ENCODE data around the gene AKT3.
A peak's percentile ranks its signal among the peaks of the same experiment; 100 is the strongest.

Gene AKT3

GRCh38 chr1:243731301-243731891, 118.6 kb downstream of the AKT3 start:
- DNase-seq (ENCODE audit: low spot score), result no peak

GRCh38 chr1:243730487-243731150, 119.4 kb downstream of the AKT3 start:
- DNase-seq (ENCODE audit: low spot score), result no peak

GRCh38 chr1:243729956-243730355, 120.1 kb downstream of the AKT3 start:
- no peak for DNase-seq (ENCODE audit: low spot score)

GRCh38 chr1:243727503-243728203, 122.4 kb downstream of the AKT3 start:
- no peak for DNase-seq (ENCODE audit: low spot score)

GRCh38 chr1:243726806-243727502, 123.1 kb downstream of the AKT3 start:
- no peak for DNase-seq (ENCODE audit: low spot score)

- DNase-seq (ENCODE audit: low spot score), result no peak
Observed at GRCh38 chr1:243725846-243726245, 124.2 kb downstream of the AKT3 start.

- no peak for DNase-seq (ENCODE audit: low spot score)
Observed at GRCh38 chr1:243725075-243725474, 125.0 kb downstream of the AKT3 start.

GRCh38 chr1:243723458-243724043, 126.5 kb downstream of the AKT3 start:
- DNase-seq (ENCODE audit: low spot score), result no peak

GRCh38 chr1:243723050-243723449, 127.0 kb downstream of the AKT3 start:
- no peak for DNase-seq (ENCODE audit: low spot score)

GRCh38 chr1:243719476-243719875, 130.6 kb downstream of the AKT3 start:
- DNase-seq (ENCODE audit: low spot score), result no peak

- peak; percentile 50 for DNase-seq (ENCODE audit: low spot score)
Observed at GRCh38 chr1:243718893-243719292, 131.2 kb downstream of the AKT3 start.

- DNase-seq (ENCODE audit: low spot score), result no peak
Observed at GRCh38 chr1:243718022-243718421, 132.0 kb downstream of the AKT3 start.

GRCh38 chr1:243716906-243717305, 133.1 kb downstream of the AKT3 start:
- no peak for DNase-seq (ENCODE audit: low spot score)

GRCh38 chr1:243715285-243715684, 134.8 kb downstream of the AKT3 start:
- DNase-seq (ENCODE audit: low spot score), result no peak

- DNase-seq (ENCODE audit: low spot score), result no peak
Observed at GRCh38 chr1:243713470-243714186, 136.4 kb downstream of the AKT3 start.

GRCh38 chr1:243712941-243713340, 137.1 kb downstream of the AKT3 start:
- no peak for DNase-seq (ENCODE audit: low spot score)

GRCh38 chr1:243712242-243712641, 137.8 kb downstream of the AKT3 start:
- no peak for DNase-seq (ENCODE audit: low spot score)

GRCh38 chr1:243710467-243710866, 139.6 kb downstream of the AKT3 start:
- no peak for DNase-seq (ENCODE audit: low spot score)

- DNase-seq (ENCODE audit: low spot score), result no peak
Observed at GRCh38 chr1:243708210-243708609, 141.8 kb downstream of the AKT3 start.

- DNase-seq (ENCODE audit: low spot score), result no peak
Observed at GRCh38 chr1:243706563-243706962, 143.5 kb downstream of the AKT3 start.

GRCh38 chr1:243705585-243705984, 144.5 kb downstream of the AKT3 start:
- no peak for DNase-seq (ENCODE audit: low spot score)

GRCh38 chr1:243701872-243702271, 148.2 kb downstream of the AKT3 start:
- DNase-seq (ENCODE audit: low spot score), result no peak

All from kidney capillary endothelial cell (primary cell).